MM.1S (cell line): Measurements from ENCODE around the gene RNLS.

Source experiments
- DNase-seq: peaks from one replicate; pipeline ENCODE4 v3.0.0-alpha.2; 2015
- H2AFZ ChIP-seq: fragments of 300-600 bp; sonication (generic); 2 replicates; pipeline ENCODE4 v1.6.0; 2016; ENCODE audit warnings: antibody characterized with exemption, low read length
- H3F3A ChIP-seq: fragments of 300-600 bp; sonication (generic); 2 replicates; pipeline ENCODE4 v1.6.1; 2016; ENCODE audit warnings: mild to moderate bottlenecking, antibody characterized with exemption, low read length, moderate library complexity, mixed read lengths; ENCODE audit not compliant: insufficient read depth
- H3K27ac ChIP-seq: fragments of 300-600 bp; sonication (generic); 2 replicates; pipeline ENCODE4 v1.5.1; 2016; ENCODE audit warnings: mild to moderate bottlenecking, low read length
- H3K27me3 ChIP-seq: fragments of 300-600 bp; sonication (generic); replicated peaks from 2 replicates; pipeline ENCODE4 v1.6.0; 2016; ENCODE audit warnings: low read length; ENCODE audit not compliant: insufficient read depth
- H3K36me3 ChIP-seq: fragments of 300-600 bp; sonication (generic); replicated peaks from 2 replicates; pipeline ENCODE4 v1.6.1; 2016; ENCODE audit warnings: mild to moderate bottlenecking, low read length, mixed read lengths; ENCODE audit not compliant: insufficient read depth
- H3K4me1 ChIP-seq: fragments of 300-600 bp; sonication (generic); 2 replicates; pipeline ENCODE4 v1.6.1; 2016; ENCODE audit warnings: low read length, mixed read lengths
- H3K4me2 ChIP-seq: fragments of 300-600 bp; sonication (generic); 2 replicates; pipeline ENCODE4 v1.6.0; 2016; ENCODE audit warnings: low read depth, low read length
- H3K4me3 ChIP-seq: fragments of 300-600 bp; sonication (generic); 2 replicates; pipeline ENCODE4 v1.5.1; 2016; ENCODE audit warnings: low read length, mixed read lengths
- H3K79me2 ChIP-seq: fragments of 300-600 bp; sonication (generic); 2 replicates; pipeline ENCODE4 v1.6.1; 2016; ENCODE audit warnings: mixed run types, low read length, mixed read lengths
- H3K9ac ChIP-seq: fragments of 300-600 bp; sonication (generic); 2 replicates; pipeline ENCODE4 v1.6.1; 2016; ENCODE audit warnings: low read length, mixed read lengths
- H3K9me2 ChIP-seq: fragments of 300-600 bp; sonication (generic); replicated peaks from 2 replicates; pipeline ENCODE4 v1.6.1; 2016; ENCODE audit warnings: mild to moderate bottlenecking, low read length, mixed read lengths; ENCODE audit not compliant: insufficient read depth
- H3K9me3 ChIP-seq: fragments of 300-600 bp; sonication (generic); replicated peaks from 2 replicates; pipeline ENCODE4 v1.6.1; 2016; ENCODE audit warnings: mild to moderate bottlenecking, low read length, mixed read lengths; ENCODE audit not compliant: insufficient read depth
- H4K20me1 ChIP-seq: fragments of 300-600 bp; sonication (generic); 2 replicates; pipeline ENCODE4 v1.6.1; 2016; ENCODE audit warnings: mild to moderate bottlenecking, low read length, moderate library complexity, mixed read lengths; ENCODE audit not compliant: insufficient read depth
- EZH2 ChIP-seq: fragments of 300-600 bp; sonication (generic); optimal IDR thresholded peaks from 2 replicates; pipeline ENCODE3; 2017; ENCODE audit warnings: low read depth, mild to moderate bottlenecking, antibody characterized with exemption, low read length, mixed read lengths
- EZH2phosphoT487 ChIP-seq: fragments of 300-600 bp; sonication (generic); IDR thresholded peaks from 2 replicates; pipeline ENCODE4 v1.6.1; 2018; ENCODE audit warnings: antibody characterized with exemption, low read length
- TF ChIP-seq, protein P1 (sequence below): fragments of 300-600 bp; sonication (generic); IDR thresholded peaks from 2 replicates; pipeline ENCODE4 v1.5.1; 2016; ENCODE audit warnings: antibody characterized with exemption, low read length, mixed read lengths

Gene RNLS

DNA sequence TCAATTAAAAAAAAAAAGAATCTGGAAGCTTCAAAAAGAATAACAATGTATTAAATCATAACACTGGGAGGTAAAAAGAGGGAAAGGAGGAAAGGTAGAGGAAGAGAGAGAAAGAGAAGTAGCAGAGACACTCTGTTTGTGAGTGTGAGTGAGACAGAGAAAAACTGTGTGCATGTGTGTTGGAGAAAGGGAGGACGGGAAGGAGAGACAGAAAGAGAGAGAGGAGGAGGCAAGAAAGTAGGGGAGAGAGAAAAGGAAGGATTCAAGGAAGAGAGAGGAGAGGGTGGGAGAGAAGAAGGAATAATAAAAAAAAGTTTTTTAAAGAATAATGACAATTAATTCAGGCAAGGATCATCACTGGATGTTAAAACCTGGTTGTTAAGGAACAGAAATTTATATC lies 77.9 kb downstream of the RNLS start:
- TF ChIP-seq EZH2phosphoT487 (no peak), EZH2 (no peak)
- TF ChIP-seq, protein P1, sequence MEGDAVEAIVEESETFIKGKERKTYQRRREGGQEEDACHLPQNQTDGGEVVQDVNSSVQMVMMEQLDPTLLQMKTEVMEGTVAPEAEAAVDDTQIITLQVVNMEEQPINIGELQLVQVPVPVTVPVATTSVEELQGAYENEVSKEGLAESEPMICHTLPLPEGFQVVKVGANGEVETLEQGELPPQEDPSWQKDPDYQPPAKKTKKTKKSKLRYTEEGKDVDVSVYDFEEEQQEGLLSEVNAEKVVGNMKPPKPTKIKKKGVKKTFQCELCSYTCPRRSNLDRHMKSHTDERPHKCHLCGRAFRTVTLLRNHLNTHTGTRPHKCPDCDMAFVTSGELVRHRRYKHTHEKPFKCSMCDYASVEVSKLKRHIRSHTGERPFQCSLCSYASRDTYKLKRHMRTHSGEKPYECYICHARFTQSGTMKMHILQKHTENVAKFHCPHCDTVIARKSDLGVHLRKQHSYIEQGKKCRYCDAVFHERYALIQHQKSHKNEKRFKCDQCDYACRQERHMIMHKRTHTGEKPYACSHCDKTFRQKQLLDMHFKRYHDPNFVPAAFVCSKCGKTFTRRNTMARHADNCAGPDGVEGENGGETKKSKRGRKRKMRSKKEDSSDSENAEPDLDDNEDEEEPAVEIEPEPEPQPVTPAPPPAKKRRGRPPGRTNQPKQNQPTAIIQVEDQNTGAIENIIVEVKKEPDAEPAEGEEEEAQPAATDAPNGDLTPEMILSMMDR, result no peak
- Histone ChIP-seq H3K4me2 (no peak overlapping the region), H3K4me3 (no peak overlapping the region), H3K9me3 (no peaks in the 10 kb centered on the region), H3K27ac (no peak overlapping the region), H3F3A (no peaks in the 10 kb centered on the region), H3K36me3 (no peaks in the 10 kb centered on the region), H3K79me2 (no peaks in the 10 kb centered on the region), H3K4me1 (no peaks in the 10 kb centered on the region), H3K9me2 (no peaks in the 10 kb centered on the region), H3K9ac (no peak overlapping the region), H2AFZ (no peak overlapping the region), H3K27me3 (no peaks in the 10 kb centered on the region), H4K20me1 (no peaks in the 10 kb centered on the region)
- DNase-seq, result no peak

DNA sequence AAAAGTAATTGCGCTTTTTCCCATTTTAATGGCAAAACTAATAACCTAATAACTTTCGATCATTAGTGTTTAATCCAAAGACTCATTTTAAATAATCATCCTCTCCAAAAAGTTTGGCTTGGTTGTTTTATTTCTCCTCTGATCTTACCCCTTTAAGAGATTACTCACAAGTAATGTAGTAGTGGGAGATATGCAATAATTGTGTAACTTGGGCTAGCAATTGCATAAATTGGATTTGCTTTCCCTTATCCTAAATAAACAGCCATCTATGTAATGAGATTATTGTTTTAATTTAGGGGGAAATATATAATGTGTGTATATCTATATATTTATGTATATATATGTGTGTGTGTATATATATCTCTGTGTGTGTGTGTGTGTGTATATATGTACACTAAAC lies 82.5 kb downstream of the RNLS start:
- no peak overlapping the region for H3K27ac ChIP-seq
- H3K4me3 ChIP-seq, result no peak overlapping the region
- H4K20me1 ChIP-seq, result no peaks in the 10 kb centered on the region
- no peaks in the 10 kb centered on the region for H3K36me3 ChIP-seq
- no peak for DNase-seq
- no peaks in the 10 kb centered on the region for H3K27me3 ChIP-seq
- H3K9me2 ChIP-seq, result no peaks in the 10 kb centered on the region
- H3F3A ChIP-seq, result no peaks in the 10 kb centered on the region
- no peak overlapping the region for H3K9ac ChIP-seq
- no peaks in the 10 kb centered on the region for H3K79me2 ChIP-seq
- H3K4me1 ChIP-seq, result no peaks in the 10 kb centered on the region
- H2AFZ ChIP-seq, result no peak overlapping the region
- H3K9me3 ChIP-seq, result no peaks in the 10 kb centered on the region
- H3K4me2 ChIP-seq, result no peak overlapping the region
- no peak for TF ChIP-seq EZH2phosphoT487

DNA sequence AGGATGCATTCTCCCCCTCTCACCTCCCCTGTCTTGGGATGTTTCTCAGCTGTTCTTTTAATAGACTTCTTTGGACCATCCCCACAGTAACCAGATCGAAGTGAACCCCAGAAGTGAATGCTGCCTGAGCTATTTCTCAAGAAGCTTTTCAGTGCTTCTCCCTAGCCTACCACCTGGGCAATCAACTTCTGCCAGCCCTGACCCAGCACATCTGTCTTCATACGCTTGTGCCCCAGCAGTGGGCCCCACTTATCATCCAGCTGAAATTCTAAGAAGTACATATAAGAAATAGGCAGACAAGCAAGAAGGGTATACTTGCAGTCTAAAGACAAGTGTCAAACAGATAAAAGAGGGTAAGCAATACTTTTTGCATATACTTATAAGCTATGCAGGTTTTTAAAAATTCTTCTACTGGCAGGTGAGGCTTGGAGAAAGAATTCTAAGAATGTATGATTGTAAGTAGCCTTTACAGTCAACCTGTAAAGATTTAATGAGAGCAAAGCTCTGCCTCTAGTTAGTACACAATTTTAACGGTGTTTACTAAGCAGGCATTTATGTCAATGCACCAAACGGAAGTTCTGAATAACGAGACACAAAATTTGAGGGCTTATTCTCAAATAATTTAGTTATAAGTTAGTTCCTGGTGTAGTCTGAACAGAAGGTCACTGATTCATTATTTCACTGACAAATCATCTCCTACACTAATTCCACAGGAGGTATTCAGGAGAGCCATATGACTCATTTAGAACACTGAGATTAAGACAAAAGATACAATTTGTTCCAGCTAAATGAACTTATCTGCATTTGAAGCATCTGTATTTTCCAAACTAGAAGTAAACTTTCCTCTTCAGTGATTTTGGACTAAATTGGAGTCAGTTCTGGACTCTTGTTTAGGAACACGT lies 83.3 kb downstream of the RNLS start:
- DNase-seq, result no peak
- Histone ChIP-seq H3K36me3 (no peaks in the 10 kb centered on the region), H3K4me1 (no peaks in the 10 kb centered on the region), H3K9ac (no peak overlapping the region), H3F3A (no peaks in the 10 kb centered on the region), H3K79me2 (no peaks in the 10 kb centered on the region), H3K4me2 (no peak overlapping the region), H2AFZ (no peak overlapping the region), H3K9me2 (no peaks in the 10 kb centered on the region), H3K9me3 (no peaks in the 10 kb centered on the region), H4K20me1 (no peaks in the 10 kb centered on the region), H3K27ac (no peak overlapping the region), H3K4me3 (no peak overlapping the region), H3K27me3 (no peaks in the 10 kb centered on the region)
- TF ChIP-seq EZH2 (no peak), EZH2phosphoT487 (no peak)
- TF ChIP-seq, protein P1, result no peak

DNA sequence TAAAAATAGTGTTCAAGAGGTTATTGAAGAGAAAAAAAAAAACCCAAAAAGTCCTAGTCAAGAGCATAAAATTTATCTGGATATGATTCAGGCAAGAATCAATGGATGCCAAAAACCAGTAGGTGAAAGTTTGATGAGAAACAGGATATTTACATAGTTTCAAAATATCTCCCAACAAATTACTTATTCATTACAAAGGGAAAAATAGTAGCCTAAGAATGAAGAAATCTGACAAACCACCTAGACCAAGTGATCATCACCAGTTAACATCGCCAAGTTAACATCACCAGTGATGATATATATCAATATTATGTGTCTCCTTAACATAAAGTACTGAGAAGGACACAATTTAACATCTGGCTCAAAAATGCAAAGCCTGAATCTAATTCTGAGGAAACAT lies 85.2 kb downstream of the RNLS start:
- H2AFZ ChIP-seq, result no peak overlapping the region
- no peak for TF ChIP-seq EZH2
- TF ChIP-seq EZH2phosphoT487, result no peak
- TF ChIP-seq, protein P1, result no peak
- no peaks in the 10 kb centered on the region for H3K79me2 ChIP-seq
- H3K4me2 ChIP-seq, result no peak overlapping the region
- no peak overlapping the region for H3K27ac ChIP-seq
- no peaks in the 10 kb centered on the region for H3K36me3 ChIP-seq
- H3K9me3 ChIP-seq, result no peaks in the 10 kb centered on the region
- no peaks in the 10 kb centered on the region for H3K27me3 ChIP-seq
- H4K20me1 ChIP-seq, result no peaks in the 10 kb centered on the region
- H3F3A ChIP-seq, result no peaks in the 10 kb centered on the region
- H3K9ac ChIP-seq, result no peak overlapping the region
- H3K9me2 ChIP-seq, result no peaks in the 10 kb centered on the region
- H3K4me3 ChIP-seq, result no peak overlapping the region
- no peak for DNase-seq
- H3K4me1 ChIP-seq, result no peaks in the 10 kb centered on the region
